Panc1 (cell line): ENCODE results near the gene PRCD.

Source experiments
- POLR2AphosphoS5 ChIP-seq: IDR thresholded peaks from 2 replicates; pipeline ENCODE4 v1.6.1; 2012; ENCODE audit warnings: mild to moderate bottlenecking, low read depth, low read length, moderate library complexity
- TF ChIP-seq, protein P1 (sequence below): fragments of 450-650 bp; IDR thresholded peaks from 2 replicates; pipeline ENCODE4 v1.5.1; 2017; ENCODE audit warnings: mild to moderate bottlenecking

DNA sequence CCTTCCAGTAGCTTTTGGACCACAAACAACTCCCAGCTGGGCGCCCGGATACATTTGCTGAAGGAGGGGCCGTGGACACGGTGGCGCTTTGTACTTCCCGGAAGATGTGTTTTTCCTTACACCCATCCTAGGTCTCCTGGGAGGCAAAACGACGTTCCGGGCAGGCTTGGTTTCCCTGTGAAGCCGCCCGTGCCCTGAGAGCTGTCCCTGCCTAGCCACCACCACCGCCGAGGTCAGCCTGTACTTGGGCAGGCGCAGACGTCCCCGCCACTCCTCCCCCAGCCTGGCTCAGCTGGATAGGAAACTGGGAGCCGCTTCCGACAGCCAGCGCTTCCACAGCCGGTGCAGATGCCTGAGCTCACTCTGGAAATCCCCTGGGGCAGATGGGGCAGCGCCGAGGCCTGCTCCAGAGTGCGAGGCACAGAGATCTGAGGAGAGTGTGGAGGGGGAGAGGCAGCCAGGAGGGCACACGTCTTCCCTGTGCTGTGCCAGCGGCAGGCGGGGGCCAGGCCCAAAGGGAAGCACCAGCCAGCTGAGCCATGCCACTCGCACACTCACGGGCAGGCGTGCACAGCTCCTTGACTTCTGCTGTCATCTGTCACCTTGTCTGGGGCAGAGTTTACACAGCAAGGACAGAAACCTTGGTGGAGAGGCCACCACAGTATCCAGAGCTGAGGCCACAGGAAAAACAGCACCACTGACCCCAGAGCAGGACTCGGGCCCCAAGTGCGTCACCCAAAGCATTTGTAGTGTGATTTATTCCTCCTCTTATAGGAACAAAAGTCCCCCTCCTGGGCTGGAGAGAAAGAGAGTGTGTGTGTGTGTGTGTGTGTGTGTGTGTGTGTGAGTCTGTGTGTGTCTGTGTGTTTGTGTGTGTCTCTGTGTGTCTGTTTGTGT, 41.6 kb upstream of the PRCD start:
- peak; percentile 60 for TF ChIP-seq POLR2AphosphoS5
- TF ChIP-seq, protein P1, sequence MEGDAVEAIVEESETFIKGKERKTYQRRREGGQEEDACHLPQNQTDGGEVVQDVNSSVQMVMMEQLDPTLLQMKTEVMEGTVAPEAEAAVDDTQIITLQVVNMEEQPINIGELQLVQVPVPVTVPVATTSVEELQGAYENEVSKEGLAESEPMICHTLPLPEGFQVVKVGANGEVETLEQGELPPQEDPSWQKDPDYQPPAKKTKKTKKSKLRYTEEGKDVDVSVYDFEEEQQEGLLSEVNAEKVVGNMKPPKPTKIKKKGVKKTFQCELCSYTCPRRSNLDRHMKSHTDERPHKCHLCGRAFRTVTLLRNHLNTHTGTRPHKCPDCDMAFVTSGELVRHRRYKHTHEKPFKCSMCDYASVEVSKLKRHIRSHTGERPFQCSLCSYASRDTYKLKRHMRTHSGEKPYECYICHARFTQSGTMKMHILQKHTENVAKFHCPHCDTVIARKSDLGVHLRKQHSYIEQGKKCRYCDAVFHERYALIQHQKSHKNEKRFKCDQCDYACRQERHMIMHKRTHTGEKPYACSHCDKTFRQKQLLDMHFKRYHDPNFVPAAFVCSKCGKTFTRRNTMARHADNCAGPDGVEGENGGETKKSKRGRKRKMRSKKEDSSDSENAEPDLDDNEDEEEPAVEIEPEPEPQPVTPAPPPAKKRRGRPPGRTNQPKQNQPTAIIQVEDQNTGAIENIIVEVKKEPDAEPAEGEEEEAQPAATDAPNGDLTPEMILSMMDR: no peak
